Activated naive CD8-positive, alpha-beta T cell treated with anti-CD3 and anti-CD28 coated beads, Interleukin-2, amount 50 U/mL, for 16 hours (primary cell): ENCODE measurements around the gene KIDINS220.

Experiments used
- DNase-seq: peaks from one replicate; pipeline ENCODE4 v3.0.0-alpha.2; 2020; ENCODE audit warnings: low read depth, low spot score

The KIDINS220 gene

GRCh38 chr2:8805278-8806210 lies 31.9 kb downstream of the KIDINS220 start:
- no peak for DNase-seq

- no peak for DNase-seq
Measured at GRCh38 chr2:8803658-8804379, 33.6 kb downstream of the KIDINS220 start.

- DNase-seq, result no peak
Measured at GRCh38 chr2:8802741-8803140, 34.7 kb downstream of the KIDINS220 start.

GRCh38 chr2:8800821-8801220 lies 36.6 kb downstream of the KIDINS220 start:
- DNase-seq, result no peak

GRCh38 chr2:8800218-8800617 lies 37.2 kb downstream of the KIDINS220 start:
- DNase-seq, result no peak

GRCh38 chr2:8799004-8799403 lies 38.4 kb downstream of the KIDINS220 start:
- no peak for DNase-seq

- DNase-seq, result no peak
Measured at GRCh38 chr2:8798393-8798792, 39.0 kb downstream of the KIDINS220 start.

GRCh38 chr2:8797682-8798081 lies 39.7 kb downstream of the KIDINS220 start:
- no peak for DNase-seq

GRCh38 chr2:8796878-8797550 lies 40.4 kb downstream of the KIDINS220 start:
- no peak for DNase-seq

- no peak for DNase-seq
Measured at GRCh38 chr2:8796315-8796848, 41.0 kb downstream of the KIDINS220 start.

- DNase-seq, result no peak
Measured at GRCh38 chr2:8794923-8795825, 42.2 kb downstream of the KIDINS220 start.

- DNase-seq, result no peak
Measured at GRCh38 chr2:8790739-8791162, 46.7 kb downstream of the KIDINS220 start.

GRCh38 chr2:8786463-8786862 lies 51.0 kb downstream of the KIDINS220 start:
- DNase-seq, result no peak

- no peak for DNase-seq
Measured at GRCh38 chr2:8779795-8780671, 57.4 kb downstream of the KIDINS220 start.

- no peak for DNase-seq
Measured at GRCh38 chr2:8774371-8774770, 63.0 kb downstream of the KIDINS220 start.

- DNase-seq, result no peak
Measured at GRCh38 chr2:8767324-8767723, 70.1 kb downstream of the KIDINS220 start.

- no peak for DNase-seq
Measured at GRCh38 chr2:8761529-8762164, 75.8 kb downstream of the KIDINS220 start.

- DNase-seq, result no peak
Measured at GRCh38 chr2:8756716-8757115, 80.7 kb downstream of the KIDINS220 start.

- no peak for DNase-seq
Measured at GRCh38 chr2:8756230-8756629, 81.2 kb downstream of the KIDINS220 start.
